ENCODE data around the gene DEFB132.

Gene DEFB132

GRCh38 chr20:275791-276190, 18.3 kb downstream of the DEFB132 start:
- DNase-seq (ENCODE audit: insufficient read length, low spot score) (no peak), FAIRE-seq (no peak)
- no peak for TF ChIP-seq CTCF (IDR thresholded peaks at IDR 0.05; ENCODE audit: insufficient read depth, missing control alignments)

DNA sequence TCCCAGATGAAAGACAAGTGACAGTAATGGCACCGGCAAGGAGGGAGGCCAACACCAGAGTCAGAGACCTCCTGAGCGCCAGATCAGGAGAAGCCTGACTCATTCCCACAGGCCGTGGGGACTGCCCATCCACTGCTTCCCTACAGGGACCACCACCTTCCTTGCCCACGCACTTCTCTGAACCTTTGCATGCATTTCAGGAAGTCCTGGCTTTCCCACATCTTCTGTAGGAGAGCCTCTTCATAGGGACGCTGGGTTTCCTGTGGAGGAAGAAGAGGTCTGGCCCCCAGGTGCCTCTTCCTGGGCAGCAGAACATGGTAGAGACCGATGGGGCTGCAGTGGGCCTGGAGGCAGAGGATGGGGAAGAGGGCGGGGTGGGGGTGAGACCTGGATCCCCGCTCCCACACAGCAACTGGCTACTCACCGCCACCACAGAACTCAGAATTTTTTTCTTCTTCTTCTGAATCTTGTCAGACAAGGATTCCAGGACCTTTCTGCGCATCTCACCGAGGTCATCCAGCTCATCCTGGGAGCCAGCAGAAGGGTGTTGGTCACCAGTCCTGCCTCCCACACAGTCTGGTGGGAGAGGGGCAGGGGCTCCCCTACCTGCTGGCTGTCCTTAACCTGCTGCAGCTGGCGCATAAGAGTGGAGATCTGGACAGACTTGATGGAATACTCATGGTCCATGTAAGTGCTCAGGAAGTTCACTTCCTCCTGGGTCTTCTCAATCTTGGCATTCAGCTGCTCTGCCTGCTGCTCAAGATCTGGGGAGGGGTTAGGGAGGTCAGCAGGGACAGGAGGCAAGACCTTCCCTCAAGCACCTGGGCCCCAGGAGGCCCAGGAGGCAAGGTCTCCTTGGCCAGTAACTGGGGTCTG, 19.3 kb downstream of the DEFB132 start:
- DNase-seq (ENCODE audit: insufficient read length, low spot score) = no peak
- no peak for FAIRE-seq
- TF ChIP-seq CTCF (IDR thresholded peaks at IDR 0.05; ENCODE audit: insufficient read depth, missing control alignments) = no peak

DNA sequence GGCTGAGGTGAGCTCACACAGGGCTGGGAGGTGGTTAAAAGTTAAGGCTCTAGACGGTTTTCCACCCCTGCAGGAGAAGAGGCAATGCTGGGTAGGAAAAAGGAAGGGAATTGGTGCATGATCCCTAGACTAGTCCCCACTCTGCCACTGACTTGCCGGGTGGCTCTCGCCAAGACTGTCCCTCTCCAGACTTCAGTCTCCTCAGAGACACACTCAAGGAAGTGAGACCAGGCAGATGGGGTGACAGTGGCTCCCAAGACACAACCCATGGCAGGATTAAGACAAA, 19.9 kb downstream of the DEFB132 start:
- no peak for TF ChIP-seq CTCF (IDR thresholded peaks at IDR 0.05; ENCODE audit: insufficient read depth, missing control alignments)
- no peak for FAIRE-seq
- DNase-seq (ENCODE audit: insufficient read length, low spot score) = no peak

DNA sequence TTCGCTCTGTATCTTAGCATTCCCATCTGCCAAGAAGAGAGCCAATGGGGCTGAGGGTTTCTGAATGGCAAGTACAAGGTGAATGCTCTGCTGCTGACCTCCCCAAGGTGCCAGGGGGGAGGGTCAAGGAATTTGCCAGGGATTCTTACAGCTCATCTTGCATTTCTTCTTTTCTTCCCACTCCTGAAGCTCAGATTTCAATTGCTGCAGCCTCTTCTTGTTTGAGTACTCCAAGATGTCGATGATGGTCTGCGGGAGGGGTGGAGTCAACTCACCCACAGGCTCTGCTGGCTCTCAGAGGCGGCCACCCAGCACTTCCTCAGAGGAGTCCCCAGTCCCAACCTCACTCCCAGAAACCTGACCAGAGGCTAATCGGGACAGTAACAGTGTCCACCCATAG, 20.7 kb downstream of the DEFB132 start:
- no peak for DNase-seq (ENCODE audit: insufficient read length, low spot score)
- TF ChIP-seq CTCF (IDR thresholded peaks at IDR 0.05; ENCODE audit: insufficient read depth, missing control alignments) = no peak
- no peak for FAIRE-seq

GRCh38 chr20:278607-279571, 21.4 kb downstream of the DEFB132 start:
- no peak for TF ChIP-seq CTCF (IDR thresholded peaks at IDR 0.05; ENCODE audit: insufficient read depth, missing control alignments)
- DNase-seq (ENCODE audit: insufficient read length, low spot score) (no peak), FAIRE-seq (no peak)

DNA sequence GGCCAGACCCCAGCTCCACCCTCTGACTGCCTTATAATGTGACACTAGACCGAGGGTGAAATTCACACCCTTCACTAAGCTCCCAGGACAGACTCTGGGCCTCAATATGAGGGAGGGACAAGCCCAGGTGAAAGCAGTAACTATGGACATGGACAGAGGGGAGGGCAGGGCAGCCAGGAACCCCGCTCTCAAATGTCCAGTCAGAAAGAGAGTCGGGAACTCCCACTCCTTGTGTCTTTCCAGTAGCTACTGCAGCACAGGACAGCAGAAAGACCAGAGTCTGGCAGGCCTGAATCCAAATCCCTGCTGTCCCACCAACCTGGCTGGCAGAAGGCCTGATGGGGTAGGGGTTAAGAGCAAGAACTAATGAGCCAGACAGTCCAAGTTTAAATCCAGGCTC, 26.6 kb downstream of the DEFB132 start:
- TF ChIP-seq CTCF (IDR thresholded peaks at IDR 0.05; ENCODE audit: insufficient read depth, missing control alignments) = no peak
- FAIRE-seq = no peak
- DNase-seq (ENCODE audit: insufficient read length, low spot score) = no peak

Data from D721Med (cell line).